Gastrocnemius medialis (tissue), 4 donors: ENCODE results near the gene ERCC6. TPM values are rescaled to one million over a fixed set of nuclear protein-coding genes. Genes with fewer than 3 reads are reported as not detected.

Experiments
- ATAC-seq, 2 donors: fragments of 150-250 bp; one replicate each; pipeline ENCODE4 v1.9.1; 2016
- DNase-seq, 2 donors: peaks; one replicate each; pipeline ENCODE4 v3.0.0-alpha.2; 2019
- H3K27ac ChIP-seq, 4 donors: fragments of 200-600 bp; sonication (generic); 1 replicate in 1 of 4; 2 replicates in 3 of 4; pipeline ENCODE4 v1.5.1; 2016 to 2018; ENCODE audit warnings: mild to moderate bottlenecking in 2 of 4, moderate library complexity in 1 of 4
- H3K27me3 ChIP-seq, 3 donors: fragments of 200-600 bp; sonication (generic) in 2 of 3; 1 replicate in 1 of 3; 2 replicates in 2 of 3; pipeline versions ENCODE4 v1.5.1 to v1.6.0; 2016 to 2019; ENCODE audit warnings: mild to moderate bottlenecking in 1 of 3, moderate library complexity in 1 of 3
- H3K36me3 ChIP-seq, 2 donors: fragments of 200-600 bp; sonication (generic) in 1 of 2; one replicate each; pipeline ENCODE4 v1.5.1; 2017 to 2018
- H3K4me1 ChIP-seq, 2 donors: fragments of 200-600 bp; sonication (generic) in 1 of 2; one replicate each; pipeline ENCODE4 v1.5.1; 2016 to 2017; ENCODE audit warnings: mild to moderate bottlenecking in 2 of 2
- H3K4me3 ChIP-seq, 4 donors: fragments of 200-600 bp; sonication (generic) in 3 of 4; 1 replicate in 1 of 4; 2 replicates in 3 of 4; pipeline ENCODE4 v1.5.1; 2016 to 2019; ENCODE audit warnings: mild to moderate bottlenecking in 2 of 4
- H3K9me3 ChIP-seq, 3 donors: fragments of 200-600 bp; sonication (generic) in 2 of 3; 1 replicate in 1 of 3; 2 replicates in 2 of 3; pipeline ENCODE4 v1.5.1; 2016 to 2019
- POLR2A ChIP-seq, 2 donors: fragments of 450-650 bp; IDR thresholded peaks; one replicate each; pipeline ENCODE4 v1.6.1; 2017; ENCODE audit warnings: antibody characterized with exemption in 2 of 2, mild to moderate bottlenecking in 2 of 2, moderate library complexity in 2 of 2
- in situ Hi-C, 4 donors: fragments of 200-750 bp; cut with MboI; loops; one replicate each; pipeline versions ENCODE4 v1.15.0 to v1.8.0; 2017; ENCODE audit warnings: low sequenced_read_pairs in 4 of 4
- intact Hi-C: fragments of 100-400 bp; cut with DNase I; formaldehyde crosslinking; loops from one replicate; pipeline ENCODE4 v1.15.1; 2023; ENCODE audit warnings: low total_unique reads
- total RNA-seq, 4 donors: library from RNA; depleted of rRNA; stranded (reverse); fragments of >200 nt; gene quantifications; one replicate each; pipeline versions ENCODE4 v1.1.0 to v1.2.3, GENCODE V29; 2016
- TF ChIP-seq, protein P1 (sequence below), 5 experiments: fragments of 450-650 bp in 3 of 5; fragments of 200-600 bp in 2 of 5; sonication (generic) in 2 of 5; IDR thresholded peaks in 4 of 5; conservative IDR thresholded peaks in 1 of 5; 1 replicate in 4 of 5; 2 replicates in 1 of 5; pipeline ENCODE4 v1.5.1; 2016 to 2019; ENCODE audit warnings: antibody characterized with exemption in 5 of 5, mild to moderate bottlenecking in 3 of 5, moderate library complexity in 3 of 5

ERCC6 gene
- total RNA-seq, 4 donors from 2014 or later, result 8.7 to 16.7 (median 10.5) TPM

DNA sequence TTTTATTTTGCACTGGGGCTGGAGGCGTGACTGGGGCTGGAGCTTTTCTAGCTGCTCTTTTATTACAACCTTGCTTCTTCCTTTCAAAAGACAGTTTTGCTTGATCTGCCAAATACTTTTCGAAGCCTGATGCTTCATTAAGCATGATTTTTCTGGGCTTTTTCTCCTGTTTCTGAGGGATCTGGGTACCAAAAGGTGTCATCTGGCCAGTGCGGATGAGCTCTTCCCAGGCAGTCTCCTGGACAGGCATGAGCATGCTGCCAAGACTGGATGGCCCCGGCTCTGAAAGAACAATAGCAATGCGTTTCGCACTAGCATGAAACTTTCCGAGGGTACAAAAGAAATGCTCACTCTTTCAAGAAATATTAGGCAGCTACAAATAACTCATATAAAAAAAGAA is 14.4 kb downstream of the ERCC6 start:
- no peak for TF ChIP-seq POLR2A (IDR thresholded peaks at IDR 0.05)
- TF ChIP-seq, protein P1, sequence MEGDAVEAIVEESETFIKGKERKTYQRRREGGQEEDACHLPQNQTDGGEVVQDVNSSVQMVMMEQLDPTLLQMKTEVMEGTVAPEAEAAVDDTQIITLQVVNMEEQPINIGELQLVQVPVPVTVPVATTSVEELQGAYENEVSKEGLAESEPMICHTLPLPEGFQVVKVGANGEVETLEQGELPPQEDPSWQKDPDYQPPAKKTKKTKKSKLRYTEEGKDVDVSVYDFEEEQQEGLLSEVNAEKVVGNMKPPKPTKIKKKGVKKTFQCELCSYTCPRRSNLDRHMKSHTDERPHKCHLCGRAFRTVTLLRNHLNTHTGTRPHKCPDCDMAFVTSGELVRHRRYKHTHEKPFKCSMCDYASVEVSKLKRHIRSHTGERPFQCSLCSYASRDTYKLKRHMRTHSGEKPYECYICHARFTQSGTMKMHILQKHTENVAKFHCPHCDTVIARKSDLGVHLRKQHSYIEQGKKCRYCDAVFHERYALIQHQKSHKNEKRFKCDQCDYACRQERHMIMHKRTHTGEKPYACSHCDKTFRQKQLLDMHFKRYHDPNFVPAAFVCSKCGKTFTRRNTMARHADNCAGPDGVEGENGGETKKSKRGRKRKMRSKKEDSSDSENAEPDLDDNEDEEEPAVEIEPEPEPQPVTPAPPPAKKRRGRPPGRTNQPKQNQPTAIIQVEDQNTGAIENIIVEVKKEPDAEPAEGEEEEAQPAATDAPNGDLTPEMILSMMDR (IDR thresholded peaks at IDR 0.05 in 4 of 5, conservative IDR thresholded peaks at IDR 0.05 in 1 of 5), result no peak
- Histone ChIP-seq H3K27ac (no peak overlapping the region), H3K4me3 (no peak overlapping the region), H3K36me3 (peaks cover 0 to 36% of the 10 kb centered on the region in 2 donors), H3K9me3 (no peaks in the 10 kb centered on the region), H3K27me3 (no peaks in the 10 kb centered on the region), H3K4me1 (peaks cover 15 to 21% of the 10 kb centered on the region in 2 donors)
- intact Hi-C loops, result loop anchor here (10.0 kb wide), 1 partner anchor 1210 kb away; no protein-coding TSS in a partner anchor
- in situ Hi-C loops, result loop anchor here (25.0 kb wide), 3 partner anchors 112 to 862 kb away; no protein-coding TSS in a partner anchor
- DNase-seq (no peak), ATAC-seq (no peak)

DNA sequence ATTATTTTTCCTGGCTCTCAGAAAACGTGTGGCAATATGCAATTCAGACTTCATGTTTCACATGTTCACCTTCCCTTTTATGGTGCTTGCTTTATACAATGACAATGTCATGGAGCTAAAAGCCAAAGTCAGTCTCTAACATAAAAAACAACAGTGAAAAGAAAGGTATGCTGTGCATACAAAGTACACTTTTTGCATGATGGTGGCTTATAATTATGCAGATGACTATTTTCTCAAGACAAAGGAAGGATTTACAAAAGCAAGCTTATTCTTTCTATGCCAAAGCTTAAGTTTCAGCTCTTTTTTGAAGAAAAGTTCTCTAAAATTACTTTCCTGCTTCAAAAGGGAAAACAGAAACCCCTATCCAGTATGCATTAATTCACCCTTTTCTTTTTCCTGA is 15.6 kb downstream of the ERCC6 start:
- peaks cover 0 to 32% of the 10 kb centered on the region in 2 donors for H3K36me3 ChIP-seq
- in situ Hi-C loops, result loop anchor here (25.0 kb wide), 3 partner anchors 111 to 861 kb away; no protein-coding TSS in a partner anchor

DNA sequence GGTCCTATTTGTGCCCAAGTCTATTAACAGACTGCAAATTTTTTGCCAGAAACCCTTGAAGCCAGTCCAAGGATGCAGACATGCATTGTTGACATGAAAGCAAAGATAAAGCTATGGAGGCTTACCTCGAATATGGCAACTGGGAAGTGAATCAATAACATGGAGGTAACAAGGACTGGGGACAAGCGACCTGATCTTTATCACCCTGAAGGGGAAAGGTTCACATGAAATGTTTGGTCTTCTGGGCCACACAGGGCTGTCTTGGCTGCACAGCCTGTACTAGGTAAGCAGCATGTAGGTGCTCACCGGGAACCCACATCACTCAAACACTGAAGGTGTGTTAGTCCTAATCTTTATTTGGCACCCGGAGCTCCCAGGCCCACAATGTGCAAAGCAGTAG is 17.9 kb downstream of the ERCC6 start:
- H3K36me3 ChIP-seq, result peaks cover 0 to 10% of the 10 kb centered on the region in 2 donors
- intact Hi-C loops, result loop anchor here (10.0 kb wide), 1 partner anchor 1206 kb away; no protein-coding TSS in a partner anchor
- DNase-seq (no peak), ATAC-seq (no peak)
- H3K9me3 ChIP-seq, result no peaks in the 10 kb centered on the region
- TF ChIP-seq, protein P1 (IDR thresholded peaks at IDR 0.05 in 4 of 5, conservative IDR thresholded peaks at IDR 0.05 in 1 of 5), result no peak
- TF ChIP-seq POLR2A (IDR thresholded peaks at IDR 0.05), result no peak
- in situ Hi-C loops, result loop anchor here (25.0 kb wide), 3 partner anchors 109 to 859 kb away; no protein-coding TSS in a partner anchor
- H3K27me3 ChIP-seq, result no peaks in the 10 kb centered on the region
- H3K4me1 ChIP-seq, result peaks cover 19 to 26% of the 10 kb centered on the region in 2 donors
- no peak overlapping the region for H3K27ac ChIP-seq
- H3K4me3 ChIP-seq, result no peak overlapping the region

More for the DNA sequence above, 15.6 kb downstream of the ERCC6 start:
- TF ChIP-seq, protein P1 (IDR thresholded peaks at IDR 0.05 in 4 of 5, conservative IDR thresholded peaks at IDR 0.05 in 1 of 5), result no peak
- no peak for TF ChIP-seq POLR2A (IDR thresholded peaks at IDR 0.05)
- DNase-seq (no peak), ATAC-seq (no peak)
- intact Hi-C loops, result loop anchor here (10.0 kb wide), 1 partner anchor 1208 kb away; no protein-coding TSS in a partner anchor
- H3K27ac ChIP-seq, result no peak overlapping the region
- H3K27me3 ChIP-seq, result no peaks in the 10 kb centered on the region
- no peak overlapping the region for H3K4me3 ChIP-seq
- H3K4me1 ChIP-seq, result peaks cover 19 to 26% of the 10 kb centered on the region in 2 donors
- H3K9me3 ChIP-seq, result no peaks in the 10 kb centered on the region

DNA sequence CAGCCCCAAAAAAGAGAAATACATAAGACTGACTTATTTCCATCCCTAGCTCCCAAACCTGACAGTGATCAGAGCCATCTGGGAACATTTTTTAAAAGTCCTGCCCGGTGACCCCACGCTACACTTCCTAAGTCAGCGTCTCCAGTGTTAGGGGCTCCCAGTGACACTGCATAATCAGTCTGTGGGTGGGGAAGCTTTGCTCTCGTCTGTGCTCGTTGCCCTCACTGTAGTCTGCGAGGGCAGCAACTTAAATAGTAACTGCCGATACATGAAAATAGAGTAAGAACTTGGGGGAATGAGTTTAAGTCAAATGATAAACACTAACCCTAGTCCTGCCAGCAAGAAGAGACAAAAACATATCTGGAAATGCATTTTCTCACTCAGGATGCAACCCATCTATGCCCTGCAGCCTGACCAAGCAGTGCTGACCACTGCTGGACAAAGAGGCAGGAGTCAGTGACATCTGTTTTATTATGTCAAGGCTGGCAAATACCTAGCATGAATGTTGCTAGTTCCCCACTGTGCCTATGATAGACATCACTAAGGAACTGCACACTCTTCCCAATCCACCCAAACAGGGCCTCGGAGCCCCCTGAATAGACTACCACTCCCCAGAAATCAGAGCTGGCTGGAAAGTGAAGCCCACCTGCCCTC is 18.7 kb downstream of the ERCC6 start:
- in situ Hi-C loops (loop anchor here (25.0 kb wide), 3 partner anchors 108 to 858 kb away; no protein-coding TSS in a partner anchor), intact Hi-C loops (loop anchor here (10.0 kb wide), 1 partner anchor 1205 kb away; no protein-coding TSS in a partner anchor)
- no peak for ATAC-seq
- no peak for DNase-seq
- Histone ChIP-seq H3K4me3 (no peak overlapping the region), H3K27me3 (no peaks in the 10 kb centered on the region), H3K9me3 (no peaks in the 10 kb centered on the region), H3K27ac (no peak overlapping the region), H3K36me3 (peaks cover 0 to 9% of the 10 kb centered on the region in 2 donors), H3K4me1 (peaks cover 19 to 26% of the 10 kb centered on the region in 2 donors)
- TF ChIP-seq, protein P1 (IDR thresholded peaks at IDR 0.05 in 4 of 5, conservative IDR thresholded peaks at IDR 0.05 in 1 of 5), result no peak
- TF ChIP-seq POLR2A (IDR thresholded peaks at IDR 0.05), result no peak
